Psoas muscle (tissue), 8 donors: Measurements from ENCODE around the gene GRIN2C. TPM values are rescaled to one million over a fixed set of nuclear protein-coding genes. Genes with fewer than 3 reads are reported as not detected.

Experiments used
- ATAC-seq, 4 donors: fragments of 200-7000 bp; cut with Tn5 transposase; one replicate each; pipeline ENCODE4 v1.9.1; 2020; ENCODE audit warnings: moderate library complexity in 3 of 4, mild to moderate bottlenecking in 2 of 4
- DNase-seq, 2 donors: peaks; one replicate each; pipeline ENCODE4 v3.0.0-alpha.2; 2020
- H3K27ac ChIP-seq: fragments of 200-600 bp; one replicate; pipeline ENCODE4 v1.8.0; 2022
- H3K27me3 ChIP-seq, 3 donors: fragments of 200-600 bp in 1 of 3; one replicate each; pipeline versions ENCODE4 v1.6.1 to v1.8.0; 2013 to 2022; ENCODE audit warnings: low read length in 2 of 3, mild to moderate bottlenecking in 2 of 3, moderate library complexity in 1 of 3; ENCODE audit not compliant: insufficient read depth in 3 of 3
- H3K36me3 ChIP-seq, 2 donors: fragments of 200-600 bp in 1 of 2; one replicate each; pipeline versions ENCODE4 v1.6.1 to v1.8.0; 2013 to 2022; ENCODE audit warnings: low read depth in 1 of 2, mild to moderate bottlenecking in 1 of 2, moderate library complexity in 1 of 2; ENCODE audit not compliant: insufficient read depth in 1 of 2
- H3K4me1 ChIP-seq: fragments of 200-600 bp; one replicate; pipeline ENCODE4 v1.8.0; 2022
- H3K4me3 ChIP-seq: fragments of 200-600 bp; one replicate; pipeline ENCODE4 v1.8.0; 2022; ENCODE audit warnings: mild to moderate bottlenecking
- H3K9me3 ChIP-seq: fragments of 200-600 bp; one replicate; pipeline ENCODE4 v1.8.0; 2022
- CTCF ChIP-seq: fragments of 200-600 bp; IDR thresholded peaks from one replicate; pipeline ENCODE4 v1.8.0; 2022; ENCODE audit warnings: antibody characterized with exemption
- WGBS, 3 donors: extraction: QIAGEN DNeasy Blood & Tissue Kit; methylation state at CpG; one replicate each; pipeline versions ENCODE4 v1.1.6 to v1.1.7; 2013; 5-methylcytosine and 5-hydroxymethylcytosine counted together
- intact Hi-C, 2 donors: fragments of 100-400 bp; cut with DNase I; formaldehyde crosslinking; loops; one replicate each; pipeline versions ENCODE4 v1.11.0 to v1.14.2; 2022
- polyA plus RNA-seq, 3 donors: library from polyadenylated mRNA; stranded (reverse); fragments of 200-250 nt; gene quantifications; one replicate each; pipeline ENCODE4 v1.2.3, GENCODE V29; 2013
- total RNA-seq, 4 donors: library from RNA; stranded (reverse); fragmentation: NEBNext Ultra II Directional in 2 of 4; extraction: Animal tissue kit (Norgen Biotek cat#: 25700) in 2 of 4; gene quantifications; one replicate each; pipeline versions ENCODE4 v1.2.1 to v1.2.4, GENCODE V29; 2021 to 2023
- donor health status: healthy with polysubstance abuse.
- donor health status: DM: no; HTN: no; CAD: no; lungs with moderate emphysema.
- donor health status: Bipolar disorder and iron deficiency.
- donor health status: healthy.
- donor health status: DM: yes; HTN: yes; CAD: no.
- donor health status: DM: no; HTN: no; CAD: no.
- donor health status: DM: no; HTN: no; CAD: no.
- donor health status: DM: yes; HTN: yes; CAD: no.

GRIN2C gene
- total and polyA plus RNA-seq, 7 donors, result 0.06 to 0.74 (median 0.32) TPM

GRCh38 chr17:74851612-74852236 lies 8.0 kb downstream of the GRIN2C start:
- no peaks in the 10 kb centered on the region for H3K36me3 ChIP-seq
- TF ChIP-seq CTCF, result no peak
- intact Hi-C loops, result no loop called here
- H3K9me3 ChIP-seq, result no peaks in the 10 kb centered on the region
- no peaks in the 10 kb centered on the region for H3K4me1 ChIP-seq
- WGBS, 3 donors, result 47 to 61% (median 53%) methylated on average over 17 to 29 of the region's 29 CpGs
- no peak for ATAC-seq
- peaks cover 0 to 55% (median 8%) of the 10 kb centered on the region in 3 donors for H3K27me3 ChIP-seq
- no peak for DNase-seq
- H3K27ac ChIP-seq, result no peak overlapping the region
- no peak overlapping the region for H3K4me3 ChIP-seq

GRCh38 chr17:74850914-74851313 lies 8.8 kb downstream of the GRIN2C start:
- H3K9me3 ChIP-seq, result no peaks in the 10 kb centered on the region
- peaks cover 0 to 55% (median 8%) of the 10 kb centered on the region in 3 donors for H3K27me3 ChIP-seq
- TF ChIP-seq CTCF, result no peak
- H3K4me3 ChIP-seq, result no peak overlapping the region
- H3K36me3 ChIP-seq, result no peaks in the 10 kb centered on the region
- H3K27ac ChIP-seq, result no peak overlapping the region
- H3K4me1 ChIP-seq, result no peaks in the 10 kb centered on the region
- ATAC-seq (no peak), DNase-seq (no peak)
- WGBS, 3 donors, result 50 to 67% (median 65%) methylated on average over 3 of the region's 3 CpGs
- intact Hi-C loops, result no loop called here

DNA sequence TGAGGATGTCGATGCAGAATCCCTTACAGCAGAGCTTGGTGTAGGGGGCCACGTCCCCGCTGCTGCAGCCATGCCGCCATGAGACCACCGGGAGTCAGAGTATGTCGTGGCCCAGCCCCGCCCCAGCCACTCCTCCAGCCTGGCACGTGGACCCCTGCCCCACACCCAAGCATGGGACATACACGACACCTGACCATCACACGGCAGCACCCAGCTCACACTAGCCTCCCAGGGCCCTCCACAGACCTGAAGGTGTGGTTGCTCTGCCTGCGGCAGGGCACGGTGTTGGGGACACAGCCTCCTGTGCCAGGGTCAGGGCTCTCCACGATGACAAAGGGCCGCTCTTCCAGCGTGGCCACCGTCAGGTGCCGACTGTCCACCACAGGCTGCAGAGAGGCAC lies 9.4 kb downstream of the GRIN2C start:
- Histone ChIP-seq H3K4me1 (no peaks in the 10 kb centered on the region), H3K27ac (no peak overlapping the region), H3K4me3 (no peak overlapping the region), H3K9me3 (no peaks in the 10 kb centered on the region), H3K36me3 (no peaks in the 10 kb centered on the region), H3K27me3 (peaks cover 0 to 60% (median 8%) of the 10 kb centered on the region in 3 donors)
- no peak for DNase-seq
- ATAC-seq, result no peak
- no peak for TF ChIP-seq CTCF
- intact Hi-C loops, result no loop called here
- WGBS, 3 donors, result 80 to 83% (median 81%) methylated on average over 17 of the region's 17 CpGs

DNA sequence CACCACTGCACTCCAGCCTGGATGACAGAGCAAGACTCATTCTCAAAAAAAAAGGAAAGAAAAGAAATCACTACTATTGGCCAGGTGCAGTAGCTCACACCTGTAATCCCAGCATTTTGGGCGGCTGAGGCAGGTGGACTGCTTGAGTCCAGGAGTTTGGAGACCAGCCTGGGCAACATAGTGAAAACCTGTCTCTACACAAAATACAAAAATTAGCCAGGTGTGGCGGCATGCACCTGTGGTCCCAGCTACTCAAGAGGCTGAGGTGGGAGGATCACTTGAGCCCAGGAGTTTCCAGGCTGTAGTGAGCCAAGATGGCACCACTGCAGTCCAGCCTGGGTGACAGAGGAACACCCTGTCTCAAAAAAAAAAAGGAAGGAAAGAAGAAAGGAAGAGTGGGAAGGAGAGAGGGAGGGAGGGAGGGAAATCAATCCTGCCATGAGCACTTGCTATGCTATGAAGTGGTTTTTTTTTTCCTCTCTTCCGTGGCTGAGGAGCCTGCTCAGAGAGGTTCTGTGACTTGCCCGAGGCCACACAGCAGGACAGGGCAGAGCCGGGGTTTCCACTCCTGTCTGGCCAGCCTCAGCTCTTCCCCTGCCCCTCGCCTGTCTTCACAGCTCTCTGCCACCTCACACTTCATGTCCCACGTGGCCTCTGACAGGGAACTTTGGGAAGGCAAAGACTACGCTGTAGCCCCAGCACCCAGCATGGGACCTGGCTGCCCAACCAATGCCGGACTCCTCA lies 10.9 kb downstream of the GRIN2C start:
- H3K9me3 ChIP-seq, result no peaks in the 10 kb centered on the region
- peaks cover 0 to 56% (median 8%) of the 10 kb centered on the region in 3 donors for H3K27me3 ChIP-seq
- H3K4me1 ChIP-seq, result no peaks in the 10 kb centered on the region
- intact Hi-C loops, result loop anchor here in 1 of 2 donors (5.0 kb wide), 1 partner anchor 47 kb away; no protein-coding TSS in a partner anchor
- 66 to 74% (median 70%) methylated on average over 9 of the region's 9 CpGs for WGBS, 3 donors
- H3K36me3 ChIP-seq, result no peaks in the 10 kb centered on the region
- no peak for TF ChIP-seq CTCF
- no peak overlapping the region for H3K27ac ChIP-seq
- H3K4me3 ChIP-seq, result no peak overlapping the region
- DNase-seq (no peak), ATAC-seq (no peak)
